GM18511 (cell line): ENCODE measurements around the gene PDE6A.
A peak's percentile ranks its signal among the peaks of the same experiment; 100 is the strongest.

Experiments used
- ATAC-seq: cut with Tn5 transposase; IDR thresholded peaks from one replicate; pipeline ENCODE4 v1.9.1; 2021; ENCODE audit warnings: mild to moderate bottlenecking, moderate library complexity; ENCODE audit not compliant: unreplicated experiment

Gene PDE6A

GRCh38 chr5:149944666-149945065 lies at the start of gene PDE6A:
Gene PDE6A, minus strand, starts transcription at chr5:149944793. Its CDS starts 120 bp downstream, at chr5:149944673.
- no peak for ATAC-seq

- ATAC-seq, result no peak
These were observed 48.9 kb upstream of the PDE6A start for GRCh38 chr5:149993471-149993870.

GRCh38 chr5:149990518-149991376 lies 46.2 kb upstream of the PDE6A start:
- peak; percentile 68 for ATAC-seq

GRCh38 chr5:149988126-149988525 lies 43.5 kb upstream of the PDE6A start:
- ATAC-seq, result no peak

GRCh38 chr5:149982505-149982904 lies 37.9 kb upstream of the PDE6A start:
- no peak for ATAC-seq

GRCh38 chr5:149981206-149981605 lies 36.6 kb upstream of the PDE6A start:
- ATAC-seq, result no peak

- ATAC-seq, result no peak
These were observed 35.3 kb upstream of the PDE6A start for GRCh38 chr5:149979896-149980295.

- ATAC-seq, result no peak
These were observed 30.8 kb upstream of the PDE6A start for GRCh38 chr5:149975409-149975808.

GRCh38 chr5:149969181-149969930 lies 24.8 kb upstream of the PDE6A start:
- no peak for ATAC-seq

GRCh38 chr5:149966946-149967345 lies 22.4 kb upstream of the PDE6A start:
- no peak for ATAC-seq

GRCh38 chr5:149963729-149964128 lies 19.1 kb upstream of the PDE6A start:
- ATAC-seq, result no peak

- no peak for ATAC-seq
These were observed 18.2 kb upstream of the PDE6A start for GRCh38 chr5:149962601-149963300.

- ATAC-seq, result no peak
These were observed 17.4 kb upstream of the PDE6A start for GRCh38 chr5:149961957-149962409.

- ATAC-seq, result no peak
These were observed 16.6 kb upstream of the PDE6A start for GRCh38 chr5:149961186-149961685.

- ATAC-seq, result peak; percentile 98
These were observed 15.9 kb upstream of the PDE6A start, which contains the start of gene SLC26A2 for GRCh38 chr5:149960272-149961185. Gene SLC26A2, plus strand, starts transcription at chr5:149960758. Its CDS starts 16,895 bp downstream, at chr5:149977653.

- no peak for ATAC-seq
These were observed 15.0 kb upstream of the PDE6A start for GRCh38 chr5:149959406-149960236.

- ATAC-seq, result no peak
These were observed 13.3 kb upstream of the PDE6A start for GRCh38 chr5:149957855-149958254.

- ATAC-seq, result no peak
These were observed 12.1 kb upstream of the PDE6A start for GRCh38 chr5:149956685-149957084.

- ATAC-seq, result no peak
These were observed 10.2 kb upstream of the PDE6A start for GRCh38 chr5:149954798-149955197.
